GM23338 (cell line): Measurements from ENCODE around the gene TINCR. TPM values are rescaled to one million over a fixed set of nuclear protein-coding genes. Genes with fewer than 3 reads are reported as not detected.

Experiments used
- ATAC-seq: fragments of 200-7000 bp; cut with Tn5 transposase; 3 replicates; pipeline ENCODE4 v1.9.1; 2020
- DNase-seq: peaks from one replicate; pipeline ENCODE4 v3.0.0-alpha.2; 2015; ENCODE audit warnings: low spot score
- H2AFZ ChIP-seq: fragments of 200-600 bp; sonication (generic); 2 replicates; pipeline ENCODE4 v1.8.0; 2016; ENCODE audit warnings: antibody characterized with exemption, mild to moderate bottlenecking, moderate library complexity
- H3F3A ChIP-seq: fragments of 200-600 bp; sonication (generic); replicated peaks from 2 replicates; pipeline ENCODE4 v1.8.0; 2017; ENCODE audit warnings: antibody characterized with exemption, mixed run types, low read depth
- H3K27ac ChIP-seq: fragments of 200-600 bp; sonication (generic); 2 replicates; pipeline ENCODE4 v1.6.1; 2016; ENCODE audit warnings: low read depth
- H3K27me3 ChIP-seq: fragments of 200-600 bp; sonication (generic); 2 replicates; pipeline ENCODE4 v1.8.0; 2016; ENCODE audit warnings: mild to moderate bottlenecking, mixed run types, moderate library complexity; ENCODE audit not compliant: insufficient read depth
- H3K36me3 ChIP-seq: fragments of 200-600 bp; sonication (generic); 2 replicates; pipeline ENCODE4 v1.8.0; 2016; ENCODE audit warnings: mild to moderate bottlenecking; ENCODE audit not compliant: insufficient read depth
- H3K4me1 ChIP-seq: fragments of 200-600 bp; sonication (generic); 2 replicates; pipeline ENCODE4 v1.8.0; 2016; ENCODE audit warnings: mild to moderate bottlenecking, moderate library complexity; ENCODE audit not compliant: insufficient read depth
- H3K4me2 ChIP-seq: fragments of 200-600 bp; sonication (generic); 2 replicates; pipeline ENCODE4 v1.7.1; 2017; ENCODE audit warnings: mixed run types
- H3K4me3 ChIP-seq: fragments of 200-600 bp; sonication (generic); 2 replicates; pipeline ENCODE4 v1.6.1; 2016; ENCODE audit warnings: mixed run types
- H3K79me2 ChIP-seq: fragments of 200-600 bp; sonication (generic); replicated peaks from 2 replicates; pipeline ENCODE4 v1.8.0; 2017; ENCODE audit warnings: mild to moderate bottlenecking; ENCODE audit not compliant: insufficient read depth
- H3K9me2 ChIP-seq: fragments of 200-600 bp; sonication (generic); 2 replicates; pipeline ENCODE4 v1.8.0; 2017; ENCODE audit not compliant: insufficient read depth
- H4K20me1 ChIP-seq: fragments of 200-600 bp; sonication (generic); replicated peaks from 2 replicates; pipeline ENCODE4 v1.8.0; 2017; ENCODE audit warnings: mild to moderate bottlenecking; ENCODE audit not compliant: insufficient read depth
- H3K27ac Mint-ChIP-seq: 2 replicates; pipeline ENCODE4 v1.8.0; 2020; ENCODE audit warnings: inconsistent platforms, mild to moderate bottlenecking, moderate library complexity, mixed read lengths
- H3K27me3 Mint-ChIP-seq: 3 replicates; pipeline ENCODE4 v1.8.0; 2022; ENCODE audit warnings: low read depth, mild to moderate bottlenecking, moderate library complexity, mixed read lengths, inconsistent platforms; ENCODE audit not compliant: insufficient read depth, poor library complexity
- H3K36me3 Mint-ChIP-seq: 3 replicates; pipeline ENCODE4 v1.8.0; 2021; ENCODE audit warnings: low read depth, mild to moderate bottlenecking, inconsistent platforms, moderate library complexity, mixed read lengths
- H3K4me1 Mint-ChIP-seq: 3 replicates; pipeline ENCODE4 v1.8.0; 2020; ENCODE audit warnings: mild to moderate bottlenecking, inconsistent platforms, mixed read lengths
- H3K4me3 Mint-ChIP-seq: 3 replicates; pipeline ENCODE4 v1.8.0; 2021; ENCODE audit warnings: moderate library complexity, mild to moderate bottlenecking, inconsistent platforms, mixed read lengths
- H3K9me3 Mint-ChIP-seq: 3 replicates; pipeline ENCODE4 v1.8.0; 2020; ENCODE audit warnings: moderate library complexity, mild to moderate bottlenecking, inconsistent platforms, mixed read lengths
- CREB1 ChIP-seq: fragments of 250-450 bp; sonication (Bioruptor Pico); IDR thresholded peaks from 2 replicates; pipeline ENCODE4 v1.5.0; 2020; ENCODE audit warnings: low read depth, mild to moderate bottlenecking, moderate library complexity
- CTCF ChIP-seq, 2 experiments: fragments of 200-600 bp in 1 of 2; sonication (generic) in 1 of 2; conservative IDR thresholded peaks; 2 replicates each; pipeline versions ENCODE4 v1.5.1 to v1.6.1; 2016 to 2017; ENCODE audit warnings: antibody characterized with exemption in 2 of 2, low read depth in 2 of 2, mild to moderate bottlenecking in 2 of 2, moderate library complexity in 1 of 2
- ETS1 ChIP-seq: IDR thresholded peaks from 2 replicates; pipeline ENCODE4 v1.6.1; 2016; ENCODE audit warnings: antibody characterized with exemption
- EZH2 ChIP-seq: fragments of 200-600 bp; sonication (generic); IDR thresholded peaks from one replicate; pipeline ENCODE4 v1.8.0; 2017; ENCODE audit warnings: antibody characterized with exemption, mild to moderate bottlenecking, low read depth; ENCODE audit not compliant: unreplicated experiment
- EZH2phosphoT487 ChIP-seq: fragments of 200-600 bp; sonication (generic); IDR thresholded peaks from one replicate; pipeline ENCODE4 v1.8.1; 2018; ENCODE audit warnings: antibody characterized with exemption; ENCODE audit not compliant: unreplicated experiment
- JUNB ChIP-seq: IDR thresholded peaks from one replicate; pipeline ENCODE4 v1.6.1; 2016; ENCODE audit warnings: antibody characterized with exemption; ENCODE audit not compliant: unreplicated experiment
- NANOG ChIP-seq: IDR thresholded peaks from 2 replicates; pipeline ENCODE4 v1.6.1; 2016; ENCODE audit warnings: antibody characterized with exemption, borderline replicate concordance
- REST ChIP-seq: IDR thresholded peaks from one replicate; pipeline ENCODE4 v1.6.1; 2018; ENCODE audit warnings: antibody characterized with exemption; ENCODE audit not compliant: unreplicated experiment
- STAT1 ChIP-seq: IDR thresholded peaks from one replicate; pipeline ENCODE4 v1.6.1; 2016; ENCODE audit warnings: antibody characterized with exemption; ENCODE audit not compliant: unreplicated experiment
- ZNF114 ChIP-seq: fragments of 250-450 bp; sonication (Bioruptor Pico); IDR thresholded peaks from 2 replicates; pipeline ENCODE4 v1.5.0; 2020; ENCODE audit warnings: mild to moderate bottlenecking, moderate library complexity
- polyA plus RNA-seq: library from polyadenylated mRNA; unstranded; fragments of >200 nt; fragmentation: Nextera tagmentation; extraction: Ambion mirVana; gene quantifications from 2 replicates; pipeline ENCODE4 v1.2.1, GENCODE V29; 2016
- total RNA-seq: library from RNA; depleted of rRNA; stranded (reverse); fragments of >200 nt; shearing (Covaris generic); gene quantifications from 2 replicates; pipeline ENCODE4 v1.2.3, GENCODE V29; 2014

Gene TINCR
- total and polyA plus RNA-seq, 2 experiments from 2014 or later, result 0.42 to 0.97 TPM

- no peaks in the 10 kb centered on the region for H4K20me1 ChIP-seq
- DNase-seq (no peak), ATAC-seq (peak; percentile 50; the same call in 2 of the 3 replicates)
- 0 out of 2 replicates have a peak overlapping the region, but pooled peaks have one; percentile 63 for H2AFZ ChIP-seq
- no peak overlapping the region for H3K4me3 ChIP-seq
- no peak overlapping the region for H3K4me2 ChIP-seq
- Mint-ChIP-seq H3K9me3 (peaks cover 3% of the 10 kb centered on the region; the same call in 2 of the 3 replicates), H3K27ac (no peak overlapping the region), H3K27me3 (peaks cover 17% of the 10 kb centered on the region), H3K4me3 (no peak overlapping the region), H3K36me3 (no peaks in the 10 kb centered on the region), H3K4me1 (peaks cover 19% of the 10 kb centered on the region)
- no peaks in the 10 kb centered on the region for H3K79me2 ChIP-seq
- no peaks in the 10 kb centered on the region for H3K36me3 ChIP-seq
- TF ChIP-seq STAT1 (no peak), EZH2 (no peak)
- no peak overlapping the region for H3K27ac ChIP-seq
- H3K9me2 ChIP-seq, result no peaks in the 10 kb centered on the region
- H3K4me1 ChIP-seq, result no peaks in the 10 kb centered on the region
- H3K27me3 ChIP-seq, result no peaks in the 10 kb centered on the region
- no peaks in the 10 kb centered on the region for H3F3A ChIP-seq
These were observed 13.9 kb downstream of the TINCR start for GRCh38 chr19:5553892-5554291.

- Mint-ChIP-seq H3K9me3 (peaks cover 3% of the 10 kb centered on the region; the same call in 1 of the 3 replicates), H3K4me1 (peaks cover 10% of the 10 kb centered on the region), H3K27ac (no peak overlapping the region), H3K36me3 (no peaks in the 10 kb centered on the region), H3K4me3 (no peak overlapping the region), H3K27me3 (peaks cover 17% of the 10 kb centered on the region)
- Histone ChIP-seq H3K4me1 (no peaks in the 10 kb centered on the region), H3K9me2 (no peaks in the 10 kb centered on the region), H3K4me3 (no peak overlapping the region), H3K4me2 (no peak overlapping the region), H2AFZ (no peak overlapping the region), H4K20me1 (no peaks in the 10 kb centered on the region), H3K36me3 (no peaks in the 10 kb centered on the region), H3K27me3 (no peaks in the 10 kb centered on the region), H3K27ac (no peak overlapping the region), H3K79me2 (no peaks in the 10 kb centered on the region), H3F3A (no peaks in the 10 kb centered on the region; the same call in 1 of the 2 replicates)
- TF ChIP-seq CTCF (conservative IDR thresholded peaks at IDR 0.05; ENCODE audit: low read depth in 2 of 2), result peak; percentile 95 to 96
- TF ChIP-seq EZH2phosphoT487, result no peak
- peak; percentile 87 for DNase-seq
- ATAC-seq, result peak; percentile 87
These were observed 19.9 kb downstream of the TINCR start for GRCh38 chr19:5547881-5548280.

- Histone ChIP-seq H3K79me2 (no peaks in the 10 kb centered on the region), H2AFZ (no peak overlapping the region), H3F3A (no peaks in the 10 kb centered on the region; the same call in 1 of the 2 replicates), H3K4me2 (no peak overlapping the region), H3K4me3 (no peak overlapping the region), H3K27me3 (no peaks in the 10 kb centered on the region), H3K9me2 (no peaks in the 10 kb centered on the region), H4K20me1 (no peaks in the 10 kb centered on the region), H3K27ac (no peak overlapping the region), H3K4me1 (no peaks in the 10 kb centered on the region), H3K36me3 (no peaks in the 10 kb centered on the region)
- no peaks in the 10 kb centered on the region for H3K36me3 Mint-ChIP-seq
- H3K9me3 Mint-ChIP-seq, result peaks cover 3% of the 10 kb centered on the region; the same call in 1 of the 3 replicates
- H3K4me1 Mint-ChIP-seq, result peaks cover 8% of the 10 kb centered on the region
- H3K27ac Mint-ChIP-seq, result no peak overlapping the region
- H3K4me3 Mint-ChIP-seq, result no peak overlapping the region
- H3K27me3 Mint-ChIP-seq, result peaks cover 18% of the 10 kb centered on the region
- DNase-seq (no peak), ATAC-seq (no peak)
- TF ChIP-seq EZH2, result no peak
- TF ChIP-seq ZNF114 (CRISPR knock-in tag), result no peak
- no peak for TF ChIP-seq JUNB
- no peak for TF ChIP-seq CREB1
- TF ChIP-seq REST, result no peak
- TF ChIP-seq NANOG, result no peak
- no peak for TF ChIP-seq ETS1
- no peak for TF ChIP-seq STAT1
These were observed 21.8 kb downstream of the TINCR start for GRCh38 chr19:5545984-5546383.
